GM19025 (cell line): ENCODE measurements around the gene SCG5.

ENCODE experiments used
- ATAC-seq: cut with Tn5 transposase; IDR thresholded peaks from one replicate; pipeline ENCODE4 v1.9.1; 2021; ENCODE audit warnings: mild to moderate bottlenecking, low read depth, moderate library complexity; ENCODE audit not compliant: unreplicated experiment

The SCG5 gene

DNA sequence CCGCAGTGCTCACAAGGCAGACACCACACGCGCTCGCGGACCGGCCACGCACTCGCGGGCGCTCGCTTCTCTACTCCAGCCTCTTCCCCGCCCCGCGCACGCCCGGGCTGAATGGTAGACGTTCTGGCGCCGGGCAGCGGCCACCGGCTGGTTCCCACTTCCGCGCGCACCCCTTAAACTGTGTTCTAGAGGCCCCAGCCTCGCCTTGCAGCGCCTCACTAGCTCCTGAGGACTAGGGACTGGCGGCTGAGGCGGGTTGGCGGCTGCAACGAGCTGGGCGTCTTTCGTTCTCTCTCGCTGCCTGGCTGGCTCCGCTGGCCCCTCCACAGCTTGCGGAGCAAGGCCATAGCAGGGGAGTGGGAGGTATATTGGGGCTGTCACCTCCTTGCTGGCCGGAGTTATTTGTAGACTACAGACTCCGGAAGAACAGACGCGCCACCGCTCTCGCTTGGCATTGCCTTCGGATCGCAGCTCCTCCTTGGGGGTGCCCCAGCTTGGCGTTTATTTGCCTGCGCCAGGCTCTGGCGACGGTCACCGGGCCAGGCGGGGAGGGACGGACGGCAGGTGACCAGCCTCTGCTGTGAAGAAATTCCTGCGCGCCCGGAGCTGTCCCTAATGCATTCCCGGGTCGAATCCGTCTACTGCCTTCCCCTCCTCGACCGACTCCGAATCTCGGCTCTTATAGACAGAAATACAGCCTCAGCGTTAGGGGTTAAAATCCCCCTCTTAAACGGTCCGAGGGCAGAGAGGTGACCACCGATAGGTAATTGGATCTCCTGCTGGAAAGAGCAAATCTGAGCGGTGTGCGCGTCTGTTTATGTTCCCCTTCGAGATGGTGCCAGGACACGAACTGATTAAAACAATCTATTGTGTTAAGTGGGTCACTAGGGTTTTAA lies 77.6 kb downstream of the SCG5 start:
- no peak for ATAC-seq

DNA sequence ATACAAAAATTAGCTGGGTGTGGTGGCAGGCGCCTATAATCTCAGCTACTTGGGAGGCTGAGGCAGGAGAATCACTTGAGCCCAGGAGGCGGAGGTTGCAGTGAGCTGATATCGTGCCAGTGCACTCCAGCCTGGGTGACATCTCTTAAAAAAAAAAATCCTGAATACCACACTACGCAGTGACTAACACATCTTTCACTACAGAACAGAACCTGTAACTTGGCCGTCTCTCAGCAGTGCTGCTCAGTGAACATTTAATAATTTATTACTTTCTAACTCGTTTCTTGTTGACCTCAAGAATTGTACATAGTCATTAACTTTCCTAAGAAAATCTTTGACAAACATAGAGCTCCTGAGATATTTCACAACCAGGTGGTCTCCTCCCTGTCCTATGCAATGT lies 80.1 kb downstream of the SCG5 start:
- no peak for ATAC-seq

- ATAC-seq: no peak
Observed at GRCh38 chr15:32722136-32722535, 80.6 kb downstream of the SCG5 start.

- peak; percentile 92 for ATAC-seq
Observed at GRCh38 chr15:32723171-32723948, 81.8 kb downstream of the SCG5 start.

DNA sequence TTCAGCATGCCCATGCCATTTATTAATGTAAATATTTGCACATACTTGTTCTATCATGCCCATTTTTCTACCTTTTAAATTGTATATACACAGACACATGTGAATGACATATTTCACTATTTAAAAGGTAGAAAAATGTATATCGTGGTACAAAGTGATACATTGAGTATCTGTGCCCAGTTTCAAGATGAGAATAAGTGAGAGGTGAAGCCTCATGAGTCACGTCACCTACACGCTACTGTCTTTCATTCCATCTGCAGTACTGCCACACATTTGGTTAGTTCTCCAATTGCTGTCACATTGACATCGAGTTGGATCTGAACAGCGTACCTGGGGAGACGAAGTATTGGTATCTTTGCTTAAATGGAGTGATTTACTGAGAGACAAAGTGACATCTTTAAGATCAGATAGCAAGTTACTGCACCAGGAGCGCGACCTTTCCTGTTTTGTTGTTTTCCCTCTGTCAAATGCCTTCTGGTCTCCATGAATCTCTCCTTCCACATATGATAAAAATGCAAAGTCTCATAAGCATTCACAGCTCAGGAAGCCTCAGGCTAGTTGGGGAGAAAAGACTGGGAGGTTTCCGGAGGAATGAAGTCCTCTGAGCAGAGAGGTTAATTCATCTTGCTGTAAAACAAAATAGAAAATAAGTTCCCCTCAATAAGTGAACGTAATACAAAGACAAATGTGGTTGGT lies 88.3 kb downstream of the SCG5 start:
- no peak for ATAC-seq

DNA sequence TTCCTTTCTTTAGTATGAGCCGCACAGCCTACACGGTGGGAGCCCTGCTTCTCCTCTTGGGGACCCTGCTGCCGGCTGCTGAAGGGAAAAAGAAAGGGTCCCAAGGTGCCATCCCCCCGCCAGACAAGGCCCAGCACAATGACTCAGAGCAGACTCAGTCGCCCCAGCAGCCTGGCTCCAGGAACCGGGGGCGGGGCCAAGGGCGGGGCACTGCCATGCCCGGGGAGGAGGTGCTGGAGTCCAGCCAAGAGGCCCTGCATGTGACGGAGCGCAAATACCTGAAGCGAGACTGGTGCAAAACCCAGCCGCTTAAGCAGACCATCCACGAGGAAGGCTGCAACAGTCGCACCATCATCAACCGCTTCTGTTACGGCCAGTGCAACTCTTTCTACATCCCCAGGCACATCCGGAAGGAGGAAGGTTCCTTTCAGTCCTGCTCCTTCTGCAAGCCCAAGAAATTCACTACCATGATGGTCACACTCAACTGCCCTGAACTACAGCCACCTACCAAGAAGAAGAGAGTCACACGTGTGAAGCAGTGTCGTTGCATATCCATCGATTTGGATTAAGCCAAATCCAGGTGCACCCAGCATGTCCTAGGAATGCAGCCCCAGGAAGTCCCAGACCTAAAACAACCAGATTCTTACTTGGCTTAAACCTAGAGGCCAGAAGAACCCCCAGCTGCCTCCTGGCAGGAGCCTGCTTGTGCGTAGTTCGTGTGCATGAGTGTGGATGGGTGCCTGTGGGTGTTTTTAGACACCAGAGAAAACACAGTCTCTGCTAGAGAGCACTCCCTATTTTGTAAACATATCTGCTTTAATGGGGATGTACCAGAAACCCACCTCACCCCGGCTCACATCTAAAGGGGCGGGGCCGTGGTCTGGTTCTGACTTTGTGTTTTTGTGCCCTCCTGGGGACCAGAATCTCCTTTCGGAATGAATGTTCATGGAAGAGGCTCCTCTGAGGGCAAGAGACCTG lies 89.5 kb downstream of the SCG5 start:
- no peak for ATAC-seq

DNA sequence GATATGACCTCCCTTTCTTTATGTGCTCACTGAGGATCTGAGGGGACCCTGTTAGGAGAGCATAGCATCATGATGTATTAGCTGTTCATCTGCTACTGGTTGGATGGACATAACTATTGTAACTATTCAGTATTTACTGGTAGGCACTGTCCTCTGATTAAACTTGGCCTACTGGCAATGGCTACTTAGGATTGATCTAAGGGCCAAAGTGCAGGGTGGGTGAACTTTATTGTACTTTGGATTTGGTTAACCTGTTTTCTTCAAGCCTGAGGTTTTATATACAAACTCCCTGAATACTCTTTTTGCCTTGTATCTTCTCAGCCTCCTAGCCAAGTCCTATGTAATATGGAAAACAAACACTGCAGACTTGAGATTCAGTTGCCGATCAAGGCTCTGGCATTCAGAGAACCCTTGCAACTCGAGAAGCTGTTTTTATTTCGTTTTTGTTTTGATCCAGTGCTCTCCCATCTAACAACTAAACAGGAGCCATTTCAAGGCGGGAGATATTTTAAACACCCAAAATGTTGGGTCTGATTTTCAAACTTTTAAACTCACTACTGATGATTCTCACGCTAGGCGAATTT lies 91.2 kb downstream of the SCG5 start:
- ATAC-seq: no peak

DNA sequence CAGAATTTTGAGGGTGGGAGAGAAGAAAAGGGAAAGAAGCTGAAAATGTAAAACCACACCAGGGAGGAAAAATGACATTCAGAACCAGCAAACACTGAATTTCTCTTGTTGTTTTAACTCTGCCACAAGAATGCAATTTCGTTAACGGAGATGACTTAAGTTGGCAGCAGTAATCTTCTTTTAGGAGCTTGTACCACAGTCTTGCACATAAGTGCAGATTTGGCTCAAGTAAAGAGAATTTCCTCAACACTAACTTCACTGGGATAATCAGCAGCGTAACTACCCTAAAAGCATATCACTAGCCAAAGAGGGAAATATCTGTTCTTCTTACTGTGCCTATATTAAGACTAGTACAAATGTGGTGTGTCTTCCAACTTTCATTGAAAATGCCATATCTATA lies 91.8 kb downstream of the SCG5 start:
- ATAC-seq: no peak

DNA sequence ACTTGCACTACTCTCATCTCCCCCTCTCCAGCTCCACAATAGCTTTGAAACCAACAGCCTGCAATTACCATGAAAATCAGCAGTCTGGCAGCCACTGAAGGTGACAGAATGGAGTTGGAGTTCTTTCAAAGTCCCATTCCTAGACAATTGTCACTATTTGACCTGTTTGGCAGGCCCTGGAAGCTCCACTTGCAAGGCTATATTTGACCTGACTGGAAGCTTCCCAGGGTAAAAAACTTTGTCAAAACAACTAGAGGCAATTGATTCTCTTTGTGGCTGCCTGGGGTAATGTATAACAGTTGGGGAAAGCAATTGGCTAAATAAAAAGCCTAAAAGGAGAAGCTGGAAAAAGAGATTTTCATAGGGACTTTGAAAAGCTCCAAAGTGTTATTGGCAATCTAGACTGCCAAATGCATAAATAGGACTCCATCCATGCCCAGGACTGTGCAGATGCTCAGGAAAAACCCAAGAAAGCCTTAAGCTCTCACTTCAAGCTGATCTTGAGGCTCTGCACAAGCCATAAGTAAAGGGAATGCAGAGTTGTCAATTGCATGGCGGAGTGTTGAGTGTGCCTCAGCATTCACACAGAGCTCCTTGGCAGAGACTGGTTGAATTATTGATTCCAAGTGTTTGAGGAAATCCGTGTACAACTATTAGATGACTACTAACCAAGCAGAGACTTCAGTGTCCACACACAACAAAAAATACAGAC lies 94.6 kb downstream of the SCG5 start:
- no peak for ATAC-seq

DNA sequence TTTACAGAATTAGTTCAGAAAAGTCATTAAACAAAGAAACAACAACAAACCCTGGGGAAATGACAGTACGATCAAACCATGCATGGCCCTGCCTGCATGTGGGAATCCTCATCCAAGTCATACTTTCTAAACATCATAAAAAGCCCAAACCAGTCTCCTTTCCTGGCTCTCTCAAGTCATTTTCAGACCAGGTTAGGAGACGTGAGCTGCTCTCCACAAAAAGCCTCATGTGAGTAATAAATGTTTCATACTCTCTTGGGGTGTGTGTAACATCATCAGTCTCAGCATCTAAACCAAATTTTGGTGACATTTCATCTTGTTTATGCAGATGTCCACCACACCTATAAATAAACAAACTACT lies 95.2 kb downstream of the SCG5 start:
- no peak for ATAC-seq

DNA sequence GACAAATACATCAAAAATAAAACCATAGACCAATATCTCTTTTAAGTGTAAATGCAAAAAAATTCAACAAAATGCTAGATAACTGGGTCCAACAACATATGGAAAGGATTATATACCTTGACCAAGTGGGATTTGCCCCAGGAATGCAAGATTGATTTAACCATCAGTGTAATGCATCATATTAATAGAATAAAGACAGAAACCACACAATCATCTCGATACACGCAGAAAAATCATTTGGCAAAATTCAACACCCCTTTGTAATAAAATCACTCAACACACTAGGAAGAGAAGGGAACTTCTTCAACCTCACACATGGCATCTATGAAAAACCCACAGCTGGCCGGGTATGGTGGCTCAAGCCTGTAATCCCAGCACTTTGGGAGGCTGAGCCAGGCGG lies 95.8 kb downstream of the SCG5 start:
- no peak for ATAC-seq

DNA sequence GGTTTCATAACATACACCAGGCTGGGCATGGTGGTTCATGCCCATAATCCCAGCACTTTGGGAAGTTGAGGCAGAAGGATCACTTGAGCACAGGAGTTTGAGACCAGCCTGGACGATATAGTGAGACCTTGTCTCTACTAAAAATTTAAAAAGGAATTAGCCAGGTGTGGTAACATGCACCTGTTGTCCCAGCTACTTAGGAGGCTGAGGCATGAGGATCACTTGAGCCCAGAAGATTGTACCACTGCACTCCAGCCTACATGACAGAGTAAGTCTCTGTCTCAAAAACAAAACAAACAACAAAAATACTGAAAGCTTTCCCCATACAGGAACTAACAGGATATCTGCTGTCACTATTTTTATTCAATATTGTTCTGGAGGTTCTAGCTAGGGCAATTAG lies 97.2 kb downstream of the SCG5 start:
- ATAC-seq: no peak

- no peak for ATAC-seq
Observed at GRCh38 chr15:32739522-32740063, 98.1 kb downstream of the SCG5 start.

GRCh38 chr15:32743411-32744140 lies 102.1 kb downstream of the SCG5 start:
- no peak for ATAC-seq

DNA sequence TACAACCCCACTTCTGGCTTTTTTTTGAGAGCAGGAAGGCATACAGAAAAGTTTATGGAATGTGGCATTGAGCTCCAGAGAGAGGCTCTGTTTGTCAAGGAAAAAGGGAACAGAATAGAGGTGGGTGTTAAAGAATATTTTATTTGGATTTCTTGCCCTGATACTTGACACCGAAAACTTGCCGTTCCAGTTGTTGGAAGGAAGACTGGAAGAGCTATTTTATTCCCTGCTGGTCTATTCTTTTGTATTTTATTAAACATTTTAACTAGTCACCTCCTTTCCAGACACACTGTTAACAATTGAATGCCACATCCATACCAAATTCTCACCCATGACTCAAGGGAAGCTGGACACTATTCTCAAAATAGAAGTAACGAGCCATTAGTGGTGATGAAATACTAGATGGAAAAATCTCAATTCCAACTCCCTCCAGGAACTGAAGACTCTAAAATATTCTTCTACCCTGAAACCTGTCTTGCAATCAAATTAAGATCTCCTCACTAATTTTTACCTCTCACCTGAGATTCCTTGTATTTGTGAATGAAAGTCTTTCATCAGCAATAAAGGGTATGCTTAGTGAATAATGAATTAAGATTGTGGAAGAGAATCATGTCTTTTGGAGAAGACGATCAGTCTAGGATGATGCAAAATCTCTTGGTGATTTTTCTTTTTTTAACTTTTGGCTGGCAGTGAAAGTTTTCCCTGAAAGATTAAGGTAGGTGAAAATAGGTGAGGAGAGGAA lies 104.8 kb downstream of the SCG5 start:
- no peak for ATAC-seq
